GM23338 (cell line): ENCODE results near the gene MYO5C. TPM values are rescaled to one million over a fixed set of nuclear protein-coding genes. Genes with fewer than 3 reads are reported as not detected.

Experiments
- ATAC-seq: fragments of 200-7000 bp; cut with Tn5 transposase; 3 replicates; pipeline ENCODE4 v1.9.1; 2020
- DNase-seq: peaks from one replicate; pipeline ENCODE4 v3.0.0-alpha.2; 2015; ENCODE audit warnings: low spot score
- H2AFZ ChIP-seq: fragments of 200-600 bp; sonication (generic); 2 replicates; pipeline ENCODE4 v1.8.0; 2016; ENCODE audit warnings: antibody characterized with exemption, mild to moderate bottlenecking, moderate library complexity
- H3F3A ChIP-seq: fragments of 200-600 bp; sonication (generic); replicated peaks from 2 replicates; pipeline ENCODE4 v1.8.0; 2017; ENCODE audit warnings: antibody characterized with exemption, mixed run types, low read depth
- H3K27ac ChIP-seq: fragments of 200-600 bp; sonication (generic); 2 replicates; pipeline ENCODE4 v1.6.1; 2016; ENCODE audit warnings: low read depth
- H3K27me3 ChIP-seq: fragments of 200-600 bp; sonication (generic); 2 replicates; pipeline ENCODE4 v1.8.0; 2016; ENCODE audit warnings: mild to moderate bottlenecking, mixed run types, moderate library complexity; ENCODE audit not compliant: insufficient read depth
- H3K36me3 ChIP-seq: fragments of 200-600 bp; sonication (generic); 2 replicates; pipeline ENCODE4 v1.8.0; 2016; ENCODE audit warnings: mild to moderate bottlenecking; ENCODE audit not compliant: insufficient read depth
- H3K4me1 ChIP-seq: fragments of 200-600 bp; sonication (generic); 2 replicates; pipeline ENCODE4 v1.8.0; 2016; ENCODE audit warnings: mild to moderate bottlenecking, moderate library complexity; ENCODE audit not compliant: insufficient read depth
- H3K4me2 ChIP-seq: fragments of 200-600 bp; sonication (generic); 2 replicates; pipeline ENCODE4 v1.7.1; 2017; ENCODE audit warnings: mixed run types
- H3K4me3 ChIP-seq: fragments of 200-600 bp; sonication (generic); 2 replicates; pipeline ENCODE4 v1.6.1; 2016; ENCODE audit warnings: mixed run types
- H3K79me2 ChIP-seq: fragments of 200-600 bp; sonication (generic); replicated peaks from 2 replicates; pipeline ENCODE4 v1.8.0; 2017; ENCODE audit warnings: mild to moderate bottlenecking; ENCODE audit not compliant: insufficient read depth
- H3K9me2 ChIP-seq: fragments of 200-600 bp; sonication (generic); 2 replicates; pipeline ENCODE4 v1.8.0; 2017; ENCODE audit not compliant: insufficient read depth
- H4K20me1 ChIP-seq: fragments of 200-600 bp; sonication (generic); replicated peaks from 2 replicates; pipeline ENCODE4 v1.8.0; 2017; ENCODE audit warnings: mild to moderate bottlenecking; ENCODE audit not compliant: insufficient read depth
- H3K27ac Mint-ChIP-seq: 2 replicates; pipeline ENCODE4 v1.8.0; 2020; ENCODE audit warnings: inconsistent platforms, mild to moderate bottlenecking, moderate library complexity, mixed read lengths
- H3K27me3 Mint-ChIP-seq: 3 replicates; pipeline ENCODE4 v1.8.0; 2022; ENCODE audit warnings: low read depth, mild to moderate bottlenecking, moderate library complexity, mixed read lengths, inconsistent platforms; ENCODE audit not compliant: insufficient read depth, poor library complexity
- H3K36me3 Mint-ChIP-seq: 3 replicates; pipeline ENCODE4 v1.8.0; 2021; ENCODE audit warnings: low read depth, mild to moderate bottlenecking, inconsistent platforms, moderate library complexity, mixed read lengths
- H3K4me1 Mint-ChIP-seq: 3 replicates; pipeline ENCODE4 v1.8.0; 2020; ENCODE audit warnings: mild to moderate bottlenecking, inconsistent platforms, mixed read lengths
- H3K4me3 Mint-ChIP-seq: 3 replicates; pipeline ENCODE4 v1.8.0; 2021; ENCODE audit warnings: moderate library complexity, mild to moderate bottlenecking, inconsistent platforms, mixed read lengths
- H3K9me3 Mint-ChIP-seq: 3 replicates; pipeline ENCODE4 v1.8.0; 2020; ENCODE audit warnings: moderate library complexity, mild to moderate bottlenecking, inconsistent platforms, mixed read lengths
- ETS1 ChIP-seq: IDR thresholded peaks from 2 replicates; pipeline ENCODE4 v1.6.1; 2016; ENCODE audit warnings: antibody characterized with exemption
- EZH2phosphoT487 ChIP-seq: fragments of 200-600 bp; sonication (generic); IDR thresholded peaks from one replicate; pipeline ENCODE4 v1.8.1; 2018; ENCODE audit warnings: antibody characterized with exemption; ENCODE audit not compliant: unreplicated experiment
- NANOG ChIP-seq: IDR thresholded peaks from 2 replicates; pipeline ENCODE4 v1.6.1; 2016; ENCODE audit warnings: antibody characterized with exemption, borderline replicate concordance
- STAT1 ChIP-seq: IDR thresholded peaks from one replicate; pipeline ENCODE4 v1.6.1; 2016; ENCODE audit warnings: antibody characterized with exemption; ENCODE audit not compliant: unreplicated experiment
- ZNF114 ChIP-seq: fragments of 250-450 bp; sonication (Bioruptor Pico); IDR thresholded peaks from 2 replicates; pipeline ENCODE4 v1.5.0; 2020; ENCODE audit warnings: mild to moderate bottlenecking, moderate library complexity
- ZNF331 ChIP-seq: fragments of 250-450 bp; sonication (Bioruptor Pico); IDR thresholded peaks from 2 replicates; pipeline ENCODE4 v1.5.0; 2020; ENCODE audit warnings: low read depth, mild to moderate bottlenecking, moderate library complexity
- ZNF462 ChIP-seq: fragments of 250-450 bp; sonication (Bioruptor Pico); IDR thresholded peaks from 2 replicates; pipeline ENCODE4 v1.5.0; 2020; ENCODE audit warnings: mild to moderate bottlenecking, moderate library complexity
- polyA plus RNA-seq: library from polyadenylated mRNA; unstranded; fragments of >200 nt; fragmentation: Nextera tagmentation; extraction: Ambion mirVana; gene quantifications from 2 replicates; pipeline ENCODE4 v1.2.1, GENCODE V29; 2016
- total RNA-seq: library from RNA; depleted of rRNA; stranded (reverse); fragments of >200 nt; shearing (Covaris generic); gene quantifications from 2 replicates; pipeline ENCODE4 v1.2.3, GENCODE V29; 2014

The MYO5C gene
- total and polyA plus RNA-seq, 2 experiments from 2014 or later, result 7.9 to 28.8 TPM

- H3K27ac ChIP-seq, result no peak overlapping the region
- peaks cover 2% of the 10 kb centered on the region for H3K27me3 Mint-ChIP-seq
- peaks cover 2% of the 10 kb centered on the region; the same call in 1 of the 2 replicates for H4K20me1 ChIP-seq
- H2AFZ ChIP-seq, result no peak overlapping the region
- H3K4me1 ChIP-seq, result no peaks in the 10 kb centered on the region
- no peak for ATAC-seq
- H3K36me3 ChIP-seq, result peaks cover 21% of the 10 kb centered on the region
- H3F3A ChIP-seq, result no peaks in the 10 kb centered on the region
- no peaks in the 10 kb centered on the region for H3K27me3 ChIP-seq
- DNase-seq, result no peak
- H3K36me3 Mint-ChIP-seq, result peaks cover 25% of the 10 kb centered on the region
- H3K79me2 ChIP-seq, result no peaks in the 10 kb centered on the region
- H3K4me3 Mint-ChIP-seq, result no peak overlapping the region
- no peak overlapping the region for H3K4me3 ChIP-seq
- peaks cover 3% of the 10 kb centered on the region; the same call in 1 of the 3 replicates for H3K9me3 Mint-ChIP-seq
- no peak overlapping the region for H3K4me2 ChIP-seq
- no peaks in the 10 kb centered on the region for H3K4me1 Mint-ChIP-seq
- no peak overlapping the region for H3K27ac Mint-ChIP-seq
- TF ChIP-seq STAT1 (no peak), NANOG (no peak), ZNF331 (CRISPR knock-in tag) (no peak)
- no peaks in the 10 kb centered on the region for H3K9me2 ChIP-seq
Observed at GRCh38 chr15:52150871-52151270, 144.7 kb downstream of the MYO5C start.

GRCh38 chr15:52150043-52150825 lies 145.4 kb downstream of the MYO5C start:
- Histone ChIP-seq H3K27me3 (no peaks in the 10 kb centered on the region), H3K4me2 (no peak overlapping the region), H3K9me2 (no peaks in the 10 kb centered on the region), H3K79me2 (no peaks in the 10 kb centered on the region), H3K27ac (no peak overlapping the region), H3K36me3 (peaks cover 21% of the 10 kb centered on the region), H2AFZ (no peak overlapping the region), H3F3A (no peaks in the 10 kb centered on the region), H3K4me3 (no peak overlapping the region), H4K20me1 (peaks cover 2% of the 10 kb centered on the region; the same call in 1 of the 2 replicates), H3K4me1 (no peaks in the 10 kb centered on the region)
- H3K4me1 Mint-ChIP-seq, result no peaks in the 10 kb centered on the region
- peaks cover 30% of the 10 kb centered on the region for H3K36me3 Mint-ChIP-seq
- peaks cover under 1% of the 10 kb centered on the region for H3K27me3 Mint-ChIP-seq
- H3K4me3 Mint-ChIP-seq, result no peak overlapping the region
- ATAC-seq (no peak), DNase-seq (no peak)
- H3K27ac Mint-ChIP-seq, result no peak overlapping the region
- peaks cover 3% of the 10 kb centered on the region; the same call in 1 of the 3 replicates for H3K9me3 Mint-ChIP-seq
- TF ChIP-seq ZNF114 (CRISPR knock-in tag) (no peak), EZH2phosphoT487 (no peak), ETS1 (no peak), ZNF462 (CRISPR knock-in tag) (no peak)
